ENCODE measurements around the gene RNF39. TPM values are rescaled to one million over a fixed set of nuclear protein-coding genes. Genes with fewer than 3 reads are reported as not detected.

The RNF39 gene
- total RNA-seq, 1 experiment from 2014 or later, result 0.23 TPM

DNA sequence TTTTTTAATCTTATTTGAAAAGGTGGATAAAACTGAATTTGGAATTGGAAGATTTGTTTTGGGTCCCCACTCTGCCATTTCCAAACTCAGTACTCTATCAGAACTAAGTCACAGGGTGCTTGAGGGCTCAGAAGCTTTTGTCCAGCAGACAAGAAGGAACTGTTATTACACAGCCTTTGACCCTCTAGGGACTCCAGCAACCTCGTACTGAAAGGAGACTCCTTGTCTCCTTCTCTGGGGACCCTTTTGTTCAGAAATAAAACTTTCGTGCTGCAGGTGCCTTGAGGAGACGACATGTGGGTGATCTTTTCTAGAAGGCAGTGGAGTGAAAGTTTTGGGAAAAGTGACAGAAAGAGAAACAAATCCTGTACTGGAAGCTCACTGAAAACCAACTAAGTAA, 21.9 kb downstream of the RNF39 start:
- Histone ChIP-seq H3K4me1 (no peaks in the 10 kb centered on the region), H3K4me3 (ENCODE audit: low read depth, low read length) (no peak overlapping the region), H3K27me3 (replicated peaks; ENCODE audit: control insufficient read depth, insufficient read depth, low read length) (no peaks in the 10 kb centered on the region), H3K36me3 (ENCODE audit: control insufficient read depth, insufficient read depth, low read length) (no peaks in the 10 kb centered on the region), H3K9me3 (no peaks in the 10 kb centered on the region)
- no peaks in the 10 kb centered on the region for H3K9me3 Mint-ChIP-seq (ENCODE audit: unreplicated experiment)
- no peak overlapping the region for H3K27ac Mint-ChIP-seq (ENCODE audit: unreplicated experiment)
- intact Hi-C loops (cut with micrococcal nuclease; ENCODE audit: unreplicated experiment), result no loop called here
- H3K4me1 Mint-ChIP-seq (ENCODE audit: low read depth, unreplicated experiment), result no peaks in the 10 kb centered on the region
- TF ChIP-seq, protein P1, sequence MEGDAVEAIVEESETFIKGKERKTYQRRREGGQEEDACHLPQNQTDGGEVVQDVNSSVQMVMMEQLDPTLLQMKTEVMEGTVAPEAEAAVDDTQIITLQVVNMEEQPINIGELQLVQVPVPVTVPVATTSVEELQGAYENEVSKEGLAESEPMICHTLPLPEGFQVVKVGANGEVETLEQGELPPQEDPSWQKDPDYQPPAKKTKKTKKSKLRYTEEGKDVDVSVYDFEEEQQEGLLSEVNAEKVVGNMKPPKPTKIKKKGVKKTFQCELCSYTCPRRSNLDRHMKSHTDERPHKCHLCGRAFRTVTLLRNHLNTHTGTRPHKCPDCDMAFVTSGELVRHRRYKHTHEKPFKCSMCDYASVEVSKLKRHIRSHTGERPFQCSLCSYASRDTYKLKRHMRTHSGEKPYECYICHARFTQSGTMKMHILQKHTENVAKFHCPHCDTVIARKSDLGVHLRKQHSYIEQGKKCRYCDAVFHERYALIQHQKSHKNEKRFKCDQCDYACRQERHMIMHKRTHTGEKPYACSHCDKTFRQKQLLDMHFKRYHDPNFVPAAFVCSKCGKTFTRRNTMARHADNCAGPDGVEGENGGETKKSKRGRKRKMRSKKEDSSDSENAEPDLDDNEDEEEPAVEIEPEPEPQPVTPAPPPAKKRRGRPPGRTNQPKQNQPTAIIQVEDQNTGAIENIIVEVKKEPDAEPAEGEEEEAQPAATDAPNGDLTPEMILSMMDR (IDR thresholded peaks at IDR 0.05; ENCODE audit: insufficient read depth in 1 of 2, low read depth in 1 of 2, low read length in 1 of 2, severe bottlenecking in 1 of 2, unreplicated experiment in 1 of 2), result no peak
- CTCF ChIA-PET, result no interaction called here
- no TSS peak for BruUV-seq (replicated peaks)
- no peak for DNase-seq
- H3K36me3 Mint-ChIP-seq (ENCODE audit: insufficient read depth, unreplicated experiment), result no peaks in the 10 kb centered on the region
- no peak overlapping the region for H3K4me3 Mint-ChIP-seq (ENCODE audit: unreplicated experiment)
- no peaks in the 10 kb centered on the region for H3K27me3 Mint-ChIP-seq (ENCODE audit: insufficient read depth, unreplicated experiment)
- POLR2A ChIA-PET, result no interaction called here

DNA sequence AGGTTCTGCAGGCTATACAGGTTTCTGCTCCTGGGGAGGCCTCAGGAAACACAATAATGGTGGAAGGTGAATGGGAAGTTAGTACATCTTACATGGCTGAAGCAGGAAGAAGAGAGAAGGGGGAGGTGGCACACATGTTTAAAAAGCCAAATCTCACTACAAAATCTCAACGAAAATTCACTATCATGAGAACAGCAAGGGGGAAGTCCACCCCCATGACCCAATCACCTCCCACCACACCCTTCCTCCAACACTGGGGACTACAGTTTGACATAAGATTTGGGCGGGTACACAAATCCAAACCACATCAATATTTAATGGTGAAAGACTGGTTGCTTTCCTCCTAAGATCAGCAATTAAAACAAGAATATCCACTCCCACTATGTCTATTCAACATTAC, 28.3 kb downstream of the RNF39 start:
- intact Hi-C loops (cut with micrococcal nuclease; ENCODE audit: unreplicated experiment), result no loop called here
- ChIA-PET POLR2A (no interaction called here), CTCF (no interaction called here)

DNA sequence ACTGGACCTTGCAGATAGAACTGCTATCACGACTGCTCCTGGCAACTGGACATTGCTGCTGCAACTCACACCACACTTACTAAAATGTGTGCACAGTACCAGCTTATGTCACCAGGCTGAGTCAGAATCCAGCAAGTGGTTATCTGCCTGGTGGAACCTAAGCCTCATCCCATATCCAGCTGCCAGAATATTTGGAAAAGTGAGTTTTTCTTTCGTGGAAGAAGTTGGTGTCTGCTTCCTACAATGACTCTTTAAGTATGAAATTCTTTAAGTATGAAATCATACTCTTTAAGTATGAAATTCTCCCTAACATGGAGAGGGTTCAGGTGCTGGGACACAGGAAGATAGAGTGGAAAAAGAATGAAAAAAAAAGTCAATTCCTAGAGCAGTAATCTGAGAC, 30.9 kb downstream of the RNF39 start:
- Histone ChIP-seq H3K36me3 (ENCODE audit: control insufficient read depth, insufficient read depth, low read length) (no peaks in the 10 kb centered on the region), H3K27me3 (replicated peaks; ENCODE audit: control insufficient read depth, insufficient read depth, low read length) (no peaks in the 10 kb centered on the region), H3K4me3 (ENCODE audit: low read depth, low read length) (no peak overlapping the region), H3K4me1 (no peaks in the 10 kb centered on the region), H3K9me3 (no peaks in the 10 kb centered on the region)
- no TSS peak for BruUV-seq (replicated peaks)
- H3K36me3 Mint-ChIP-seq (ENCODE audit: insufficient read depth, unreplicated experiment), result no peaks in the 10 kb centered on the region
- H3K27me3 Mint-ChIP-seq (ENCODE audit: insufficient read depth, unreplicated experiment), result no peaks in the 10 kb centered on the region
- H3K9me3 Mint-ChIP-seq (ENCODE audit: unreplicated experiment), result no peaks in the 10 kb centered on the region
- no peak for DNase-seq
- ChIA-PET CTCF (no interaction called here), POLR2A (no interaction called here)
- intact Hi-C loops (cut with micrococcal nuclease; ENCODE audit: unreplicated experiment), result no loop called here
- no peaks in the 10 kb centered on the region for H3K4me1 Mint-ChIP-seq (ENCODE audit: low read depth, unreplicated experiment)
- TF ChIP-seq, protein P1 (IDR thresholded peaks at IDR 0.05; ENCODE audit: insufficient read depth in 1 of 2, low read depth in 1 of 2, low read length in 1 of 2, severe bottlenecking in 1 of 2, unreplicated experiment in 1 of 2), result no peak
- H3K4me3 Mint-ChIP-seq (ENCODE audit: unreplicated experiment), result no peak overlapping the region
- H3K27ac Mint-ChIP-seq (ENCODE audit: unreplicated experiment), result no peak overlapping the region

More for the DNA sequence above, 28.3 kb downstream of the RNF39 start:
- no peaks in the 10 kb centered on the region for H3K9me3 Mint-ChIP-seq (ENCODE audit: unreplicated experiment)
- H3K4me1 Mint-ChIP-seq (ENCODE audit: low read depth, unreplicated experiment), result no peaks in the 10 kb centered on the region
- no peaks in the 10 kb centered on the region for H3K36me3 Mint-ChIP-seq (ENCODE audit: insufficient read depth, unreplicated experiment)
- no peaks in the 10 kb centered on the region for H3K27me3 Mint-ChIP-seq (ENCODE audit: insufficient read depth, unreplicated experiment)
- Histone ChIP-seq H3K4me1 (no peaks in the 10 kb centered on the region), H3K27me3 (replicated peaks; ENCODE audit: control insufficient read depth, insufficient read depth, low read length) (no peaks in the 10 kb centered on the region), H3K36me3 (ENCODE audit: control insufficient read depth, insufficient read depth, low read length) (no peaks in the 10 kb centered on the region), H3K9me3 (no peaks in the 10 kb centered on the region), H3K4me3 (ENCODE audit: low read depth, low read length) (no peak overlapping the region)
- TF ChIP-seq, protein P1 (IDR thresholded peaks at IDR 0.05; ENCODE audit: insufficient read depth in 1 of 2, low read depth in 1 of 2, low read length in 1 of 2, severe bottlenecking in 1 of 2, unreplicated experiment in 1 of 2), result no peak
- no TSS peak for BruUV-seq (replicated peaks)
- no peak for DNase-seq
- H3K27ac Mint-ChIP-seq (ENCODE audit: unreplicated experiment), result no peak overlapping the region
- no peak overlapping the region for H3K4me3 Mint-ChIP-seq (ENCODE audit: unreplicated experiment)
